HG02588 (cell line): ENCODE results near the gene DDX47.
A peak's percentile ranks its signal among the peaks of the same experiment; 100 is the strongest.
"Not testable (repeated sequence)": the region's sequence is repeated elsewhere in the genome, so short reads cannot be mapped to it uniquely, and the experiment has no call there.

Source experiments
- ATAC-seq: cut with Tn5 transposase; IDR thresholded peaks from one replicate; pipeline ENCODE4 v1.9.1; 2021; ENCODE audit warnings: mild to moderate bottlenecking, moderate library complexity; ENCODE audit not compliant: unreplicated experiment

DDX47 gene

DNA sequence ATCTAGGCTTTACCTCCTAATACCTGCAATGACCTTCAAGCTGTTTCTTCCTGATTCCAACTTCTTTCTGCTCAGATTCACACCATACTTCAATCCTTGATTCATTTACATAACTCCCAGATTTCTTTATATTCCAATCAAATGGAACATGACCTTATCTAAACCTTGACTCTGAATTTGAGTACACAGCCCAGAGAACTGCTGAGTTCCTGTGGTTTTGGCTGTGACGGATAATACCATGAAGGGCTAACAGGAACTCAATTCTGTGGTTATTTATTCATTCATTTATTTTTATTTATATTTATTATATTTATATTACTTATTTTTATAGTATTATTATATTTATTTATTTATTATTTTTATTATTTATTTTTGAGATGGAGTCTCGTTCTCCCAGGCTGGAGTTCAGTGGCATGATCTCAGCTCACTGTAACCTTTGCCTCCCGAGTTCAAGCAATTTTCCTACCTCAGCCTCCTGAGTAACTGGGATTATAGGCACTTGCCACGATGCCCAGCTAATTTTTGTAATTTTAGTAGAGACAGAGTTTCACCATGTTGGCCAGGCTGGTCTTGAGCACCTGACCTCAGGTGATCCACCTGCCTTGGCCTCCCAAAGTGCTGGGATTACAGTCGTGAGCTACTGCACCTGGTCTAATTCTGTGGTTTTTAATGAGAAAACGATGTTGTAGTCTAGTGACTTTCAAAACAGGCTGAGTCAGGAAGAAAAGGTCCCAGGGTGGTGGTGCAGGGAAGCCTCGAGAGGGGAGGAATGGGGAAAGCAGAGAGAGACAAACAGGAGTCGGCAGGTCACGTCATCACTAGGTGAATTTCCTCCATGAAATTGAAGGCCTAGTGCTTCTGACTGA lies 16.0 kb upstream of the DDX47 start:
- ATAC-seq, result no peak

DNA sequence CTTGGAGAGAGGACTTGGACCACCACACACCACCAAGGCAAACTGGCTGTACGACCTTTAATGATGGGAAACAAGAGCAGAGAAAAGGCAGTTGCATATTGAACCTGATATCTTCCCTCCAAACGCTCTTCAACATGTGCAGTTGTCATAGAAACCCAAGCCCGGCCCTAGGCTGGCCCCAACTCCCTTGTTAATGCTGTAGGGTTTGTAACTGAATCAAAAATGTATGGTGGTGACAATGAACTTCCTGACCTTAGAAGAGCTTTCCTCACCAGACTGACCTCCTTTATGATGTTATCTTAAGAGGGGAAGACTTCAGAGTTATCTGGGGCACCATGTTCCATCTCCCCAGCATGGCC lies 15.4 kb upstream of the DDX47 start:
- no peak for ATAC-seq

DNA sequence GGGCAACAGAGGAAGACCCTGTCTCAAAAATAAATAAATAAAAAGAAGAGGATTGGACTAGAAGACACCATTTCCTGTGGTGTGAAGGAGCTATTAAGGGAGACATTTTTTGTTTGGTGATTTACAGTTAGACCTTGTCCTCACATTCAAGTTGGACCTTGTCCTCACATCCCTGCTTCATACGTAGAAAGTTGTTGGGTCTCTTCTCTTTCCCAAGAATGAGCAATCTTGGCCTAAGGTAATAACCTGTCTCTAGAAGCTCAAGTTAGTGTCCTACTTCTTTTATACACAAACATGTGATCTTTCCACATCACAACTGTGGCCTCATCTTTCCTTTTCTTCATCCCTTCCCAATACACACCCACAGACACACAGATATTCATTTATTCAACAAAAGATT lies 14.7 kb upstream of the DDX47 start:
- no peak for ATAC-seq

DNA sequence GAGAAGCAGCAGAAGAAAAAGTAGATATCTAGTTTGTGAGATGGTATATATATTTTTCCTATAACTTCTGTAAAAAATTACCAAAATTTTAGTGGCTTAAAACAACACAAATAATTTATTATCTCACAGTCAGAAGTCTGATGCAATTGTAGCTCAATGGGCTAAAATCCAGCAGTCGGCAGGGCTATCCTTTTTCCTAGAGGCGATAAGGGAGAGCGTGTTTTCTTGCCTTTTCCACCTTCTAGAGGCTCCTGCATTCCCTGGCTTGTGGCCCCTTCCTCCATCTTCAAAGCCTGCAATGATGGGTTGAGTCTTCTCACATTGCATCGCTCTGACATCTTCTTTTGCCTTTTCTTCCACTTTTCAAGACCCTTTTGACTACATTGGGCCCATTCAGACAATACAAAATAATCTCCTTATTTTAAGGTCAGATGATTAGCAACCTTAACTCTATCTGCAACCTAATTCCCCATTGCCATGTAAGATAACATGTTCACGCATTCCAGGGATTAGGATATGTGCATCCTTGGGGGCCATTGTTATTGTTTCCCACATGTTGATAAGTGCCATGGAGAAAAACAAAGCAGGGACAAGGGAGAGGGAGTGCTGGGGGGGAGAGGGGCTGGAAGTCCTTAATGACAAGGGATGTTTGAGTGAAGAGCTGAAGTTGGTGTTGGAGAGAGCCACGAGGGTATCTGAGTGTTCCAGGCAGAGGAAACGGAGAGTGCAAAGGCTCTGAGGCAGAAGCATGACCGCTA lies 13.8 kb upstream of the DDX47 start:
- no peak for ATAC-seq

DNA sequence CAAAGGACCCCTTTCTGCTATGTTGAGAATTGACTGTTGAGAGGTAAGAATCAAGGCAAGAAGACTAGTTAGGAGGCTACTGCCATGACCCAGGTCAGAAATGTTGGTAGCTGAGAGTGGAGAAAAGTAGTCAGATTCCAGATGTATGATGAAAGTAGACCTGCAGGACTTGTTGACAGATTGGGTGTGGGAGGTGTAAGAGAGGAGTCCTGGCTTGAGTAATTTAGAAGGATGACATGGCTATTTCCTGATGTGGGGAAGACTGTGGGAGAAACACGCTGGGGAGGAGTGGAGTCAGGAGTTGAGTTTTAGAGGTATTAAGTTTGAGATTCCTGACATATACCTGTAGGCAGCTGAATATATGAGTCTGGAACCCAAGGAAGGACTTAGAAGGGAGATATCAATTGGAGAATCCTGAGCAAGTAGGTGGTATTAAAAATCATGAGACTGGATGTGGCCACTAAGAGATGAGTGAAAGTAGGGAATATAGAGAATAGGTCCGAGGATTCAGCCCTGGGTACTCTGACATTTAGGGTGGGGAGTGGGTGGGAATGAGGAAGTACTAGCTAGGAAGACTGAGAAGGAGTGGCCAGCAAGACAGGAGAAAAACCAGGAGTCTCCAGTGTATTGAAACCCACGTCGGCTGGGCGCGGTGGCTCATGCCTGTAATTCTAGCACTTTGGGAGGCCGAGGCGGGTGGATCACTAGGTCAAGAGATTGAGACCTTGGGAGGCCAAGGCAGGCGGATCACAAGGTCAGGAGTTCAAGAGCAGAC lies 12.6 kb upstream of the DDX47 start:
- ATAC-seq, result no peak

DNA sequence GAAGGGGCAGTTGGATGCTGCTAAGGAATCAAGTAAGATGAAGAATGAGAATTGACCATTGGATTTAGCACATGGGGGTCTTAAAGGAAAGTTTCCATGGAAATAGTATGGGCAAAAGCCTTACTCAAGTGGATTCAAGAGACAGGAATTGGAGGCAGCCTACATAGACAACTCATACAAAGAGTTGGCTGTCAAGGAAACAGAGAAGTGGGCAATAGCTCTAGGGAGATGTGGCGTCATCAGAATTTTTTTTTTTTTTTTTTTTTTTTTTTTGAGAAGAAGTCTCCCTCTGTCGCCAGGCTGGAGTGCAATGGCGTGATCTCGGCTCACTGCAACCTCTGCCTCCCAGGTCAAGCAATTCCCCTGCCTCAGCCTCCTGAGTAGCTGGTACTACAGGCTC lies 11.5 kb upstream of the DDX47 start:
- not testable (repeated sequence) for ATAC-seq

DNA sequence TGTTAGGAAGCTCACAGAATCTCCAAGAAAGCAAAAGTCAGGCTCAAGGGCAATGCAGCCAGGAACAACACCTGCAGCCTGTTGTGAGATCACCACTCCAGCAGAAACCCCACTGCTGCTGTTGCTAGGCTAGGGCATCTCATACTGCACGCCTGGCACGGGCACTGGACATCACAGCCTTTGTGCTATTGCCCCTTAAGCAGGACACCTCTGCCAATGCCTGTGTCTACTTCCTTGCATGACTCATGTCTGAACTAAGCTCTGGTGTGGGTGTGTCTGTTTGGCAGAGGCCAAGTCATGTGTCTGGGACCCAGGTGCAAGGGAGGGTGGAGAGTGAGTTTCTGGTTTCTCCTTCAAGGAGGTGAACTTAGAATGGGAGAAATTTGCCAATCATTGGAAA lies 10.0 kb upstream of the DDX47 start:
- peak; percentile 88 for ATAC-seq

DNA sequence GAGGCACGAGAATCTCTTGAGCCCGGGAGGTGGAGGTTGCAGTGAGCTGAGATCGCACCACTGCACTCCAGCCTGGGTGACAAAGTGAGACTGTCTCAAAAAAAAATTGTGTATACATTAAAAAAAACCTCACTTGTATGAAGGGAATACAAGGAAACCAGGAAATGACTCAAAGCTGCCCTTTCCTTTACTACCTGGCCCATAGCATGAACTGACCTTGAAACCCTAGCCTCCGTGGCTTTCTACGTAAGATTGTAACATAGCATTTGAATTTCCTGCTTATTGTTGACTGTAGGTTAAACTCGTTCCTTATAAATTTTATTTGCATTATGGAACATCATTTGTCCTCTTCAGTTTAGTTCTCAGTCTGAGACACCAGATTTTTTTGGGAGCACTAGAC lies 9.1 kb upstream of the DDX47 start:
- no peak for ATAC-seq

DNA sequence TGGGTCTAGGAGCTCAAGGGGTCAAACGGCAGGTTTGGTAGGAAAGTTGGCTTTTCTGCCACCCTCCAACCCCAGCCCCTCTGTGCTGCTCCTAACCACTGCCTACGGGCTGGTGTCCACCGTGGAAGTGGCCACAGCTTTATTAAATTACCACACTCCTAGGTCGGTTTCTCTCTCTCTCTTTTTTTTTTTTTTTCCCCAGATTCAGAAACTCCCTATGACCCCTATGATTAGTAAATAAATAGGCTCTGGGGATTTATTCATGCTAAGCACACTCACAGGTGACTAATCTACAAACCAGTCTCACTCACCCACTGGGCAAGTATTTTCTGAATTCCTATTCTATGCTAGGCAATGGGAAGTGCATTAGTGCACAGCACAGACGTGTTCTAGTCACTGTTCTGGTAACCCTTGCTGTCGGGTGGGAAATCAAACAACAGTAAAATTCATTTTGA lies 8.7 kb upstream of the DDX47 start:
- no peak for ATAC-seq

DNA sequence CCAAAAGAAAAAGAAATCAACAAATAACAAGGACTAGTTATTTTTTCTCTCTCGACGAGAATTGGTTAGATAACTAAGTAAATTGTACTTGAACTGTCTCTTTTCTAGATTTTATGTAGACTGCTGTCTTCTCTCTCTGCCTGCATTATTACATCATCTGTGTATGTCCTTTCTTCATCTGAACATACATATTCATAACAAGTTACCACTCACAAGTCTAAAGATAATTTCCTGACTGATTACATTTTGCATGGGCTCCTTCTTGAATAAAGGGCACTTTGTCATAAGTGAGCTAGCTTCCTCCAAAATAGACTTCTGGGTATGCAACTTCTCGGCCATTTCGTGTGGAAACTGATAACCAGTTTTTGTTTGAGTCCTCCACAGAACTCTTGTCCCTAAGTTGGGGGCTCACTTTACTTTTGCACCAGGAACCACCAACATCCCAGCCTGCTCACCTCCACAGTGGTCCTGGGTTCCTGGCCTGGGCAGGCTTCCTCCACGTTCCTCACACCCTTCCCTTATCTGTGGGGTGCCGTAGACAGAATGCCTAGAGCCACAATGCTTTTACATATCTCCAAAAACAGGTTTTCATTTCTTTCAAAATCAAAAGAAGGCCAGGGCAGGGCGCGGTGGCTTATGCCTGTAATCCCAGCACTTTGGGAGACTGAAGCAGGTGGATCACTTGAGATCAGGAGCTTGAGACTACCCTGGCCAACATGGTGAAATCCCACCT lies 6.2 kb upstream of the DDX47 start:
- no peak for ATAC-seq

DNA sequence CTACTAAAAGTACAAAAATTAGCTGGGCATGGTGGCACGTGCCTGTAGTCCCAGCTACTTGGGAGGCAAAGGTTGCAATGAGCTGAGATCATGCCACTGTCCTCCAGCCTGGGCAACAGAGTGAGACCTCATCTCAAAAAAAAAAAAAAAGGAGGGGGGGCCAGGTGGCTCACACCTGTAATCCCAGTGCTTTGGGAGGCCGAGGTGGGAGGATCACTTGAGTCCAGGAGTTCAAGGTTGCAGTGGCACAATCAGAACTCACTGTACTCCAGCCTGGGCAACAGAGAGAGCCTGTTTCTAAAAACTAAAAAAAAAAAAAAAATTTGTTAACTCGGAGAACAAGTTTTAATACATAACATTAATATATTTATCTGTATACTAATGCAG lies 5.6 kb upstream of the DDX47 start:
- not testable (repeated sequence) for ATAC-seq

DNA sequence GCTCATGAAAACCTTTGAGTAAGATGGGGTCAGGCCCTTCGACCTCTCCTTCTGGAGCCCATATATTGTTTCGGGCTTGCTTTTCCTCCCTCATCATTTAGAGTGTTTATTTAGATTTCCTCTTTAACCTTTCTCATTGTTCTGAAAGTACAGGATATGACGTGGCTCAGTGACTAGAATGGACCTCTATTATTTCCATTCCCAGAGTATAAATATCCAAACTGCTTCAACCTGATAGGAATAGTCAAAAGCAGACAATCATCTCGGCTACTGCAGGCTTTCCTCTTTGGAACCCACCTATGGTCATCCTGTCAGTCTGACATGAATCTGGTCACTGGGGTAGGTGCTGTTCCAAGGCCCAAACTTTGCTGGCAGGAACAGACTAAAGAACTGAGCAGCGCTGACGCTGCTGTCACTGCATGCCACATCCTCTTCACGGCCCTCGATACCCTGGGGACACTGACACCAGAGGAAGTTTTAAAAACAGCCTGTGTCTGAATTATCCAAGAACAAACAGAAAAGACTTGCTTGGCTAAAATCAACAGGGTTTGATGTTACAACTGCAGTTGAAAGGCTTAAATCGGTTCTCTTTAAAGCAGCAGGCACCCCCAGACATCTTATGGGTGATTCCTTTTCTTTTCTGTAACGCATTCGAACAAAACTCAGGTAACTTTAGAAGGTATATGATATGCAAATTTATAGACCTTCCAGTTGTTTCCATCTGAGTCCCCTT lies 5.0 kb upstream of the DDX47 start:
- peak; percentile 65 for ATAC-seq

DNA sequence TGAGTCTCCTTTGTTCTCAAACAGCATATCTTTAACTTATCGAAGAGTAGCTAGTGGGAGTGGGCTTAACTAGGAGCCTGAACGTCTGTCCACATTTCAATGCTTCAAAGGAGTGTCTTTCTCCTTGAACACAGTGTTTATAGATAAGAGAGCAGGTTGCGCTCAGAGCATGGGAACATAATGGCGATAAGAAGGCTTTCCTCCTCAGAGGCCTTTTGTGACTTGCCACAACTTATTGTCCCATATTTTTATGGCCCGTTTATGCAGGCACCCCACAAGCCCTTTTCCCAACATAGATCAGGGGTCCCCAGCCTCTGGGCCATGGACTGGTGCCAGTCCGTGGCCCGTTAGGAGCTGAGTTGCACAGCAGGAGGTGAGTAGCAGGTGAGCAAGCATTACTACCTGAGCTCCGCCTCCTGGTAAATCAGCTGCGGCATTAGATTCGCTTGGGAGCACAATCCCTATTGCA lies 2.6 kb upstream of the DDX47 start:
- ATAC-seq, result no peak

DNA sequence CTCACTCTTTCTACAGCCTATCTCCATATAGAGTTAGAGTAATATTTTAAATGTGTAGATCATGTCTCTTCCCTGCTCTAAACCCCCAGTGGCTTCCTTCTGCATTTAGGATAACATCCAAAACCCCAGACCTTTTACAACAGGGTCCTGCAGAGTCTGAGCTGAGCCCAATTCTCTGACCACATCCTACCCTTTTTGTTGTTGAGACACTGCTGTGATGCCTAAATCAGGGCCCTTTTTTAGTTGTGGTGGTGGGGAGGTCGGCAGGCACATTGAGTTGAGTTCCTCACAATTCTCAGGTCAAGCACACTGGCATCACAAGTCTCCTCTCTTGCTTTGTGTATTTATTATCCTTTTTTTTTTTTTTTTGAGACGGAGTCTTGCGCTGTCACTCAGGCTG lies 1.8 kb upstream of the DDX47 start:
- ATAC-seq, result no peak

DNA sequence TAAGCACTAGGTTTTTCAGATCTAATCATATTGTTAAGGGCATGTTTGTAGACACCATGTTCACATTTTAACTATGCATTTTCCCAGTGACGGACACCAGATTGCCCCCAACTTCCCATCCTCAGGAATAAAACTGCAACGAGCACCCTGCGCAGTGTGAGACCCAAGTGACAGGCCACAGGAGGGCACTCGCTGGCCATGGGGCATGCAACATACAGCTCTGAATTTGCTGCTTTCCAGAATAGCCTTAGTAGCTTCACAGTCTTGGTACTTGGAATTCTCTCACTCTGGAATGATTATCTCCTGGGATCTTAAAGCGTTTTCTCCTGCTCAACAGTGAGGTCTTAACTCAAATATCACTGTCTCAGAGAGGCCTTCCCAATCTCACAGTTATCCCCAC lies 972 bp upstream of the DDX47 start:
- no peak for ATAC-seq

DNA sequence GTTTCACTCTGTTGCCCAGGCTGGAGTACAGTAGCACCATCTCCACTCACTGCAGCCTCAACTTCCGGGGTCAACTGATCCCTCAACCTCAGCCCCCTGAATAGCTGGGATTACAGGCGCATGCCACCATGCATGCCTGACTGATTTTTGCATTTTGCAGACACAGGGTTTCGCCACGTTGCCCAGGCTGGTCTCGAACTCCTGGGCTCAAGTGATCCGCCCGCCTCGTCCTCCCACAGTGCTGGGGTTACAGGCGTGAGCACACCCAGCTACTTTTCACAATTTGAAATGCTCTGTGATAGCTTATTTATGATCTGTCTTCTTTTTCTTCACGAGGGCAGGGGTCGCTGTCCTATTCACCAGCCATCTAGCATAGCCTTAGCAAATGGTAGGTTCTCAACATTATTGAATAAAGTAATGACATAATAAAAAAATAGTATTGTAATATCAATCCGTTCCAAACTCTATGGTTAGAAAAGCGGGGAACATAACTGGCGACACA lies 477 bp upstream of the DDX47 start:
- no peak for ATAC-seq

DNA sequence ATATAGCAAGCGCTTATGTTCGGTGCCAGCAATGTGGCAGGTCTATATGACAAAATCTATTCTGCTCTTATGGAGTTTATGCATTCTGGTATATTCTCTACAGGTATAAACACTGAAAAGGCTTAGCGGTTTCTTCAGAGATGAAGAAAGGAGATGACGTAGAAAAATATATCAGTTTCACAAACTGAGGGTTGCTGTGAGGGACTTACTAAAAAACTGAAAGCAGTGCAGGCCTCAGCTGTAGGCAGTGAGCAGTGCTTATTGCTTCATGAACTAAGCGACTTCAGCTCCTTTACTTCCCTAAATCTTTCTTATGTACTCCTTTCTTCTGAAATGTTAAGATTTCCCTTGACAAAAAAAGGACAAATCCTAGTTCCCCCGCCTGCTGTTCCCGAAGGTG lies 4.5 kb downstream of the DDX47 start:
- ATAC-seq, result peak; percentile 44

DNA sequence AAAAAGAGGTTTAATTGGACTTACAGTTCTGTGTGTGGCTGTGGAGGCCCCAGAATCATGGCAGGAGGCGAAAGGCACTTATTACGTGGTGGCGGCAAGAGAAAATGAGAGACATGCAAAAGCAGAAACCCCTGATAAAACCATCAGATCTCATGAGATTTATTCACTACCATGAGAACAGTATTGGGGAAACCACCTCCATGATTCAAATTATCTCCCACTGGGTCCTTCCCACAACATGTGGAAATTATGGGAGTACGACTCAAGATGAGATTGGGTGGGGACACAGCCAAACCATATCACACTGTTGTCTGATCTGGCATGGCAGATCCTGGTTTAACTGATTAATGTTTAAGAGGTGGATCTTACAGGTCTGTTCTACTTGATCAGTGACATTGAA lies 5.6 kb downstream of the DDX47 start:
- ATAC-seq, result no peak

DNA sequence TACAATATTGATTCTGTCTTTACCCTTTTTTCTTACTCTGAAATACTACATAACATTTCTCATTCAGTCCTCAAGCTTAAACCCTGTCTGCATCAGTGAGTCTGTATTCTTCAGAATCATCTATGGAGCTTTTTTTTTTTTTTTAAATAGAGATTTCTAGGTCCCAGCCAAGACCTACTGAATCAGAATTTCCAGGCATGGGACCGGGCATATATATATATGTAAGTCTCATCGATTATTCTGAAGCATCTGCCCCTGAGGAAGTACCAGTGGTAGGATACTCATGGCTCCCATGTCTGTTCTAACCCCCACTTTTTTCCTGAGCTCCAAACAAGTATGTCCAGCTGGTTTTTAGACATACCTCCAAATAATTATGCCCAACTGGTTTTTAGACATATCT lies 6.1 kb downstream of the DDX47 start:
- ATAC-seq, result no peak

DNA sequence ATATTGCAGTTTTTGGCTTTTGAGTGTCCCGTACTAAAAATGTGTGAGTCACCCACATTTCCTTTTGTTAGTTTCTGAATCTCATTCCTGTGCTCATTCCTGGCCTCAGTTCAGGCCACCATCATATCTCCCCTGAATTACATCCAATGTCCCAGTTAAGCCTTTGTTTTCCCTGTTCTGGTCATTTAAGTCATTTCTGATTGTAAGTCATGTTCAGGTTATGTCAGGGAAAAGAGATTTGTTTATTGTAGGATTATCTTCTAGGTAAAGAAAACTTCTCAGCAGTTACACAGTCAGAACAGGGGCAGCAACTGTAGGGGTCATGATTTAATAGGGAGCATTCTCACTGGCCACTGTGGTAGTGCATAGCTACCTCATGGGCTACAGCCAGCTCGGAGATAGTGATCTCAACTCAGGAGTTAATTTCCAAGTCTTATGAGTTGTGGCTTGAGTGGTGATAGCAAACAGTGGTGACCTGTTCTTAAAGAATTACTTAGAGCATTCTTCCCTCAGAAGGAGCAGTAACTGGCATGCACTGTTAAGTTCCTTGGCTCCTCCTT lies 6.7 kb downstream of the DDX47 start:
- no peak for ATAC-seq
